ENCODE measurements around the gene RTP2.
A peak's percentile ranks its signal among the peaks of the same experiment; 100 is the strongest.

Gene RTP2, protein sequence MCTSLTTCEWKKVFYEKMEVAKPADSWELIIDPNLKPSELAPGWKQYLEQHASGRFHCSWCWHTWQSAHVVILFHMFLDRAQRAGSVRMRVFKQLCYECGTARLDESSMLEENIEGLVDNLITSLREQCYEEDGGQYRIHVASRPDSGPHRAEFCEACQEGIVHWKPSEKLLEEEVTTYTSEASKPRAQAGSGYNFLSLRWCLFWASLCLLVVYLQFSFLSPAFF

GRCh38 chr3:187702507-187703033 is at the start of gene RTP2:
Gene RTP2, minus strand, starts transcription at chr3:187702557. Its CDS starts 429 bp downstream, at chr3:187702128.
- DNase-seq (ENCODE audit: low spot score), result no peak

DNA sequence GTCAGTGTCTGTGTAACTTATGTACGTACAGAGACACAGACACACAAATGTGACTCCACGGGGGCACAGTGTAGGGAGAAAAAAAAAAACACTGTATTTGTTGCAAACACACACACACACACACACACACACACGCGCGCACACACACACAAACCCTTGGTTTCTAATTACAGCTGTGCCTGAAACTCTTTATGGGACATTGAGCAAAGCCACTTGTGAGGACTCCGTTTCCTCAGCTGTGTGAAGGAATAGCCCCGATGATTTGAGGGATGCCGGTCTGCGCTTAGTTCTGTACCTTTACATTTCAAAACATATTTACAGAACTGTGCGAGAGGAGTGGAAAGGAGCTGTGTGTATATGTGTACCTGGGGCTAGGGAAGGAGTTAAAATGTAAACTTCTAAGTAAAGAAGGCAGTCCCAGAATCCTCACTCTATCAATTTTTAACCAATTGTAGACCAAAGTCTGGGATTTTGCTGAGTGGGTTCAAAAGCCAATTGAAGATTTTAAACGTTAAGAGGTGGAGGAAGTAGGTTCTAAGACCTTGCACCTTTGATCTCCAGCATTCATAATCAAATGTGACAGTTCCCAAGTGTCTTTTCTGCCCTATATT is 48.3 kb upstream of the RTP2 start:
- no peak for DNase-seq (ENCODE audit: low spot score)

- DNase-seq (ENCODE audit: low spot score), result no peak
These were observed 47.7 kb upstream of the RTP2 start for GRCh38 chr3:187750006-187750512.

- DNase-seq (ENCODE audit: low spot score), result peak; percentile 89
These were observed 45.7 kb upstream of the RTP2 start for GRCh38 chr3:187748050-187748481.

- no peak for DNase-seq (ENCODE audit: low spot score)
These were observed 45.1 kb upstream of the RTP2 start for GRCh38 chr3:187747506-187747905.

DNA sequence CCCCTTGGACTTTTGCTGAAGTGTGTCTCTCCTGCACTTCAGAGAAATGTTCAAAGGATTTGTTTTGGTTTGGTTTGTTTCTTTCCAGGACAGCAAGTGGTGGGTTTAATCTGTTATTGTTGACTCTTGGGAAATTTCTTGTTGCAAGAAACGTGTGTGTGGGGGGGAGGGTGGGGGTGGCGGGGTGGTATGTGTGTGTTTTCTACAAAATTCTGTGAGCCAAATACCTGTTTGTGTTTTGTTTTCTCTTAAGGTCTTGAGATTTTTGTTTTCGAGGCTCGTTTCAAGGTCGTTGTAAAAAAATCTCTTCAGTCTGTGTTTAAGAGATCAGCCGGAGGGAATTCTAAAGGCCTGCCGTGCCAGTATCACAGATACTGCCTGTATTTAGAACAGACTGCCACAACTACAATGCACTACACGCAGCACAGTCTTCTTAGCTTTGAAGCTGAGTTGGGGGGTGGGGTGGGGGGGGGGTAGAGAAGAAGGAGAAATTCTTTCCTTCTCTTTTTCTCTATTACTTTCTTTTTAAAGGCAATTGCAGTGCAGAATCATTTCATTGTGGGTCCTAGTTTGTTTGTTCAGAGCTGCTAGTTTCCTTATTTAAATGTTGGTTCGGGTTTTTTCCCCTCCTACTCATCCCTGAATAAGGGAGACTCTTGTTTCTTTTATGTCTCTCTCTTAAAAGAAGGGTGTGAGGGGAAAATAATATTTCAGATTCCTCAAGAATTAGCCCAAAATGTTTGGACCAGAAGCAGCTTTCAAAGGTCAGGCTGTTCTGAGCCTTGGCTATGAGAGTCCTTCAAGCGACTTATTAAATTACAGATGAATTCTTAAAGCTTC is 44.3 kb upstream of the RTP2 start:
- peak; percentile 25 for DNase-seq (ENCODE audit: low spot score)

- no peak for DNase-seq (ENCODE audit: low spot score)
These were observed 43.7 kb upstream of the RTP2 start for GRCh38 chr3:187746059-187746441.

DNA sequence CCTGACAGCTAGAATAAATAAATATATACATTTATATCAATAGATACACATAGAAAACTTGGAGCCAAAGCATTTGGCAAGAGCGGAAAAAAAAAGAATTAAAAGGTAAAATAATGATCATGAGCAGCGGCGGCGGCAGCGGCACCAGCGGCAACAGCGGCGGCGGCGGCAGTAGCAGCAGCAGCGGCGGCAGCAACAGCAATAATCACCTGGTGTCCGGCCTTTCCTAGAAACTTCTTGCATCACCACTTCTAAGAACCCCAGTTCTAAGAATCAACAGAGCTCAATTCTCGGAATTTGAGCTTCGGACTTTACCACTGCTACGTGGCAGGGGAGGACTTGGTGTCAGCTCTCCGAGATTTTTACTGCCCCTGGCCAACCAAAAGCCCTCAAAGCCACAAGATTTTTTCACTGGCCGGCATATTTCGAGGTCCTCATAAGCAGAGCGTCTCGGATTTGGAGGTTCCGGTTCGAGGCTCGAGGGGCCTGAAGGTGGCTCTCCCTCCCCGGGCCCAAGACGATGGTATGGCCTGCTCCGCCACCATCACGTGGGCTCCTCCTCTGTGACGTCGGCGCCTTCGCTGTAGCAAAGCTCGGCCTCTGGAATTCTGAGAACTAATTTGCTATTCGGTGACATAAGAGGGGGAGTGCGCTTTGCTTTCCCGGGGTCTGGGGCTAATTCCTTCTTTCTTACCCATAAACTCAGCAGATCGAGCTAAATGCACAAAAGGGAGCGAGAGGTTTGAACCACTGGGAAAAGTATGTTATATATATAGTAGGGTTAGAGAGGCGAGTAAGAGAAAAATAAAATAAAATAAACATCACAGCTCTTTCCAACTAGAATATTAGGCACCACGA is 43.1 kb upstream of the RTP2 start, which contains the start of gene BCL6:
BCL6 (minus strand) TSS at position 268 of the 858 bp plus-strand sequence. CDS start 11,775 bp downstream, outside the sequence.
- DNase-seq (ENCODE audit: low spot score), result peak; percentile 96

DNA sequence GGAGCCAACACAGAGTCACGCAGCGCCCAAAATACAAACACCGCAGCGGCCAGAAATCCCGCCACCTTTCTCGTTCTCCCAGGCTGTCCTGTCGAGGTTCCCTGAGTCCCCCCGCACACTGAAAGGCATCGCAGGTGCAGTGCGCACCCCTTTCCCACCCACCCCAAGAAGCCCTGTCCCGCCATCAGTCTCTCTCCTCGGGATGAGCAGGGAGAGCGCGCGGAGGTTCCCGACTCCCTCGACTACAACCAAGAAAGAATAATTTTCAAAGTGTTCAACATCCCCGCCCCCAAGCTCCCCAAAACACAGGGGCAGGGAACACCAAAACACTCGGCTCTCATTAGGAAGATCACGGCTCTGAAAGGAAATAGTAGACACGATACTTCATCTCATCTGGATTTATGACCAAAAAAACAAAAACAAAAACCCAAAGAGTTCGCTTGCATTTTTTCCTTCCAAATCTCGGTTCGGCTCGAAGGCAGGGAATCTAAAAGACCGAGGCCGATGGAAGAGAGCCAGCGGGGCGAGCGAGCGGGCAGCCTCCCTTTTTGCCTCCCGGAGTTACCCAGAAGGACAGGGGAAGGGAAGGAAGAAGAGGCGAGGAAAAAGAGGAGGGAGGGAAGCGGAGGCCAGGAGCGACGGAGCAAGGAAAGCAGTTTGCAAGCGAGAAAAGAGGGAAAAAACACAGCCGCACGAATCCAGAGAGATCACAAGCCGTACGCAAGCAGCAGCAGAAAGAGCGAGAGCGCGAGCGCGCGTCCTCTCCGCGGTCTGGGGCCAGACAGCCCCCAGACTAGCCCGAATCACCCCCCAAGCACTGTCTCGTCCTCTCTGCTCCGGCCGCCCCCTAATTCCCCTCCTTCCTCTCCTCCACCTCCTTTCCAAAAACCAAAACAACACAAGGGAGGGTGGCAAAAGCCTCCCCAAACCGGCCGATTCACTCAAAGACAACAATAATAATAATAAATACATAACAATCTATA is 42.1 kb upstream of the RTP2 start:
- peak; percentile 56 for DNase-seq (ENCODE audit: low spot score)

DNA sequence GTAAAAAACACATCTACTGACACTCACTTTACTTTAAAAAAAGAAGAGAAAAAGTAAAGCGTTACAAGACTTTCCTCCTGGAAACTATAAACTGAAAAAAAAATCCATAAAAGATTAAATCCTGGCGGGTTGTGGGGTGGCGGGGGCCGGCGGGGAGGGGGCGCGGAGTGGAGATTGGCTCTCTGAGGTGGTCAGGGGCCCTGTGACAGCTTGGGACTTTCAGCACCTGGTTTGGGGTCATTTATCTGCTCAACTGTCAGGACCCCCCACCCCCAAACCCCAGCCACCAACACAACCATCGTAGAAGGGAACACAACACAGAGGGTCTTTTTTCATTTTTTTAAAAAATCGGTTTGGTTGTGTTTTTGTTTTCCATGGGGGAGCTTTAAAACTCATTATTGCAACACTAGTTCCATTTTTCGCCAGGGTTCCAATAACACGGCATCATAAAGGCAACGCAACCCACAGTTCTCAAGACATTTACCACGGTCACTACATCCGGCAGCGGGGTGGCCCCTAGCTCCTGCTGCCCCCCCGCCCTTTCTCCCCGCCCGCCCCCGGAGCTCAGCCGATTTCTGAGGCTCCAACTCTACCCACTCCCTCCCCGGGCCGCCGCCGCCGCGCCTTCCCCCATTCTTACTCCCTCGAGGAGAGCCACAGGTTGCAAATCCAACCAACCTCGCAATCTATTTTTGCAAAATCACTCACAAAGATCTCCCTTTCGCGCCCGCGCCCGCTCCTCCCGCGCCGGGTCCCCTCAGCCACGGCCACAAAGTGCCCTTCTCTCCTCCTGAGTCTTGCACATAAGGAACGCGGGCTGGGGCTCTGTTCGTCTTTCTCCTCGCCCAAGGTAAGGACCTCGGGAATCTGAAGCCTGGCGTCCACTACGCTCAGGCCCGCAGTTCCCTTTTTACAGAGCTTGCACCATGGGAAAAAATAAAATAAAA is 41.1 kb upstream of the RTP2 start:
- DNase-seq (ENCODE audit: low spot score), result peak; percentile 59

DNA sequence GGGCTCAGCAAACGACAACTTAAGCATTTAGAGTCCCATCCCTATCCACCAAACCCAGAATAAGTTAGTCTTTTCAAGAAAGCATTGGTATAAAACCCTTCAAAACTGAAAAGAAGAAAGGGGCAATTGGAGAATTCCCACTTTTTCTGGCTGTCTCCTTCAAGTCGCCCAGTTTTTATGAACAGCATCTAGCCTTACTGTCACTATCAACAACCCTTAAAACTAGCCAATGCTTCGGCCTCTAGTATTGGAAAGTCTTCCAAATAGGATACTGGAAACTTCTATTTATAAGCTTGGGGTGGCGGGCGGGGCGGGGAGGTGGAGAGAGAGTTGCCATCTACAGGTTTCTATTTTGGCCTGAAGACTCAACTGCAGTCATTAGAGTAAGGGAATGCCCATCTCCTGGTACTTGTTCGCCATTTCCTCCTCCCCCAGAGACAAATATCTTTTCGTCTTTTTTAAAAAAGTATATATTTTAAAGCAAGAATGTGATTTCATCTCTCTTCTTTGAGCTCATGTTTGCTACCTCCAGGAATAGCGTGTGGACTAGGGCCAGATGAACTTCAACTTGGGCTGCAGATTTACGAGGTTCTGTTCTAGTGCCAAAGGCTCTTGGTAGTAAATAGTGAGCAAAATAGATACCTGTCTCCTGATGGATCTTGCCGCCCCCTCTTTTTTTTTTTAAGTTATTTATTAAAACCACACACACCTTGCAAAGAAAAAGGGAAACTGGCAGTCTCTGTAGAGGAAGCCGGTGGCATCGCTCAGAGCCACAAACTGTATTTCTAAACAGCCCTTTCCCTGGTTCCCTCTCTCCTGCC is 40.2 kb upstream of the RTP2 start:
- DNase-seq (ENCODE audit: low spot score), result peak; percentile 46

DNA sequence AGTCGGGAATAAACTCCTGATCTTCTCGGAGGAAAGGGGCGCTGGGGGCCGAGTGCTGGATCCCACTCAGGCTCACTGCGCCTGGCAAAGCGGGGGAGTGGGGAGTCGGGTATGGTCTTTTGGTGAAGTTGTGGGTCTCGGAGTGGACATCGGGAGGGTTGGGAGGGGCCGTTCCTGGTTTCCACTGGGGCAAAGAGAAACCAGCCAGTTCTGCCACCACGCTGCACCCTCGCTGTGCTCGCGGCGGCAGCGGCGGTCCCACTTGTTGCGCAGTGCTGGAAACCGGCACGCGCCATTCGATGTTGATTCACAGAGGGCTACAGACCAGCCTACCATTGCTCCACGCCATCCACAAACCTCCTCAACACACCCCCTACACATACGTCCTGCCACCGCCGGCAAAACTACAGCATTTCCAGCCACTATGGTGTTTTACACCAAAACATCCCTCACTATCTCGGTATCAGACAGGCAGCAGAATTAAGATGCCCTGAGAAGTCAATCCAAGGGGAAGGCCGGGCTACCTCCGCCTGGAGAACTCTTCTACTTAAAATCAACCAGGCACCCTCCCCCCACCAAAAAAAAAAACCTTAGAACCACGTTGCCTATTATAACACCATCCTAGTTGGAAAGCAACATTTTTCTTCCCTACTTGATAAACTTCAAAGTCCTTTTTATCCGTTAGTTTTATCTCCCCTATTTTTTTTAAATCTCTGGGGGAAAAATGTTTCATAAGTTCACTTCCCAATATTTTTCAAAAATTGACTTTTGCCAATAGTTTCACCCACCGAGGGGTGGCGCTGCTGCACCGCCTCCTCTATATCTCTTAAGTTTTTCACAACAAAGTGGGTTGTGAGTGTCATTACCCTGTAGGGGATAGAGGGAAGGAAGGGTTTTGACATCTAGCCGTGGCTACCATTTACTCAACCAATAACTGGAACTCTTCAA is 39.3 kb upstream of the RTP2 start:
- DNase-seq (ENCODE audit: low spot score), result peak; percentile 83

DNA sequence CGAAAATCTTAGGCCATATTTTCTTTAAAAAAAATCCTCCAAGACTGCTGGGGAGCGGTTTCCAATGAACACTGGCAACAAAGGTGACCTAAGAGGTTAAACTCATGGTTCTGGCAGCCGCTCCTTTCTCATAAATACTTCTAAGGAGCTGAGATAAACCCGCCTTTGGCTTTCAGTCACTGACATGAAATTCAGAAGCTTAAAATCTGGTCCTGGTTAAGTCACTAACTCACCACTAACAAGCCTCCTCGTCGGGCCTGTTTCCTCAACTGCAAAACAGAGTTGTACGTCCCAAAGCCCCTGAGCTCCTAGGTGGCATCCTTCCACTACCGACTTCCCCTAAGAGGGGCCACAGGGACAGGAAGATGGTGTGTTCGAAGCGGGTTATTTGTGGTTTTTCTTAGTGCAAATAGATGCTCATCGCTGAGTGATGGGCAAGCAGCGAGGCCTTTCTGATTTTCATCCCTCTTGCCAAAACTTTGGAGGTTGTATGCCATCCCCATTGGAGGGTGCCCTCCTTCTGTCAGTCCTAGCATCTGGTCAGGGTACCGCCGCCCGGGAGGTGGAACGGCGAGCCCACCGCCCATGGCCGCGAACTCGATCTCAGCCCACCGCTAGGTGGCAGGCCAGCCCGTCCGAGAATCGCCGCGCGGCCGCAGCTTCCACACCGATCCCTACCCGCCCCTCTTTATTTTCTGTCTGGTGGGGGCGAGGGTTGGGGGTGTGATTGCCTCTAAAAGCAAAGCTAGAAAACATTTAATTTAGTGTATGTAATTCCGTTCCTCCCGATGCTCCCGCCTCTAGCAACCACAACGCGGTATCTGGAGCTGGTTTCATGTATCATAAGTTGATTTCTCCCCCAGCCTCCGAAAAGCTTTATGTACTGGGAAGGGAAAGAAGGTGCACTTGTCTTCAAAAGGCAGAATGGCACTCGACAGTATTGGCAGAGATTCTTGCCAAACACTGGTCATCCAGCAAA is 38.4 kb upstream of the RTP2 start:
- DNase-seq (ENCODE audit: low spot score), result peak; percentile 65

GRCh38 chr3:187739561-187740332 is 37.4 kb upstream of the RTP2 start:
- DNase-seq (ENCODE audit: low spot score), result peak; percentile 76

DNA sequence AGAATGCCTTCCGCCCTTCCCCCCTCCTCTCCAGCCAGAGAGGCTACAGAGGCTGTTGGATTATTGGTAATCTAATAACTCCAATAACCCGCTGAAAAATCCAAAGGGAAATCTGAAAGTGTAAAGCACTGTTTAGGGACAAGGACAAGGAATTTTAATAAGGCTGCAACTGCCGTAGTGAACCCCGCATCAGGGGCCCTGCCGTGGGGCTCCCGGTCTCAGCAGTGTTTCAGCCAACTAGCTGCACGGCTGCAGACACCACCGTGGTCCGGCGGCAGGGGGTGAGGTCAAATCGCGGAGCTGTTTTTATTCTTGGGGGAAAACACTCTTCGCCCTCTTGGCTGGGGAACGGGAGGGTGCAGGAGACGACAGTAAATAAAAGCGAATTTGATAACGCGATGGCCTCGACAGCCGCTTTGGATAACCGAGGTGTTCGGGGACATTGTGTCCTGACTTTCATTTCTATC is 36.8 kb upstream of the RTP2 start:
- no peak for DNase-seq (ENCODE audit: low spot score)

All from hematopoietic multipotent progenitor cell treated with erythropoietin and hydrocortisone succinate and interleukin-3 and kit ligand, for 15 days (in vitro differentiated cells).